SK-N-SH (cell line): ENCODE data around the gene UMOD. TPM values are rescaled to one million over a fixed set of nuclear protein-coding genes. Genes with fewer than 3 reads are reported as not detected.

ENCODE experiments used
- CTCF ChIA-PET: fragments of 300-600, 350-600 bp; formaldehyde crosslinking; extraction: SDS; loops from one replicate; lab custom pipeline; 2021; lab: Yijun Ruan, JAX
- POLR2A ChIA-PET: fragments of 350-600 bp; sonication (Branson Sonifier 250); formaldehyde crosslinking; extraction: SDS; loops from one replicate; lab custom pipeline; 2020; ENCODE audit warnings: antibody characterized with exemption, inconsistent platforms; lab: Yijun Ruan, JAX
- DNase-seq: peaks from one replicate; pipeline ENCODE4 v3.0.0; 2012
- H2AFZ ChIP-seq: fragments of 200-600 bp; sonication (generic); 2 replicates; pipeline ENCODE4 v1.8.1; 2016; ENCODE audit warnings: antibody characterized with exemption, mild to moderate bottlenecking, low read depth
- H3F3A ChIP-seq: fragments of 200-600 bp; sonication (generic); replicated peaks from 2 replicates; pipeline ENCODE3; 2016; ENCODE audit warnings: antibody characterized with exemption, mild to moderate bottlenecking; ENCODE audit not compliant: insufficient read depth
- H3K27ac ChIP-seq, 2 experiments: fragments of 200-500 bp in 1 of 2; fragments of 200-600 bp in 1 of 2; sonication (Bioruptor generic) in 1 of 2; sonication (generic), shearing (Covaris generic) in 1 of 2; 2 replicates each; pipeline versions ENCODE4 v1.5.1 to v1.6.1; 2014 to 2016; ENCODE audit warnings: low read depth in 2 of 2, inconsistent platforms in 1 of 2, low read length in 1 of 2, mild to moderate bottlenecking in 1 of 2, mixed read lengths in 1 of 2
- H3K27me3 ChIP-seq: fragments of 200-600 bp; sonication (generic), shearing (Covaris generic); 2 replicates; pipeline ENCODE4 v1.6.1; 2016; ENCODE audit warnings: mixed run types; ENCODE audit not compliant: insufficient read depth
- H3K36me3 ChIP-seq, 2 experiments: fragments of 200-500 bp in 1 of 2; fragments of 200-600 bp in 1 of 2; sonication (Bioruptor generic) in 1 of 2; sonication (generic) in 1 of 2; replicated peaks in 1 of 2; 2 replicates each; pipeline versions ENCODE3 to v1.5.1; 2014 to 2016; ENCODE audit warnings: low read length in 1 of 2, mild to moderate bottlenecking in 1 of 2; ENCODE audit not compliant: insufficient read depth in 2 of 2, control insufficient read depth in 1 of 2
- H3K4me1 ChIP-seq, 2 experiments: fragments of 200-500 bp in 1 of 2; fragments of 200-600 bp in 1 of 2; sonication (Bioruptor generic) in 1 of 2; sonication (generic), shearing (Covaris generic) in 1 of 2; 2 replicates each; pipeline versions ENCODE4 v1.5.1 to v1.6.1; 2014 to 2016; ENCODE audit warnings: low read depth in 1 of 2, low read length in 1 of 2, mixed run types in 1 of 2; ENCODE audit not compliant: insufficient read depth in 2 of 2, control insufficient read depth in 1 of 2
- H3K4me2 ChIP-seq: fragments of 200-600 bp; sonication (generic), shearing (Covaris generic); 2 replicates; pipeline ENCODE4 v1.6.1; 2017; ENCODE audit warnings: mixed run types
- H3K4me3 ChIP-seq, 2 experiments: fragments of 200-500 bp in 1 of 2; fragments of 200-600 bp in 1 of 2; sonication (Bioruptor generic) in 1 of 2; sonication (generic), shearing (Covaris generic) in 1 of 2; 2 replicates each; pipeline versions ENCODE4 v1.5.1 to v1.8.1; 2014 to 2016; ENCODE audit warnings: low read depth in 2 of 2, inconsistent platforms in 1 of 2, low read length in 1 of 2, mild to moderate bottlenecking in 1 of 2, mixed read lengths in 1 of 2, moderate library complexity in 1 of 2
- H3K79me2 ChIP-seq: fragments of 200-600 bp; sonication (generic); 2 replicates; pipeline ENCODE4 v1.8.1; 2017; ENCODE audit warnings: mild to moderate bottlenecking; ENCODE audit not compliant: insufficient read depth
- H3K9ac ChIP-seq: fragments of 200-600 bp; sonication (generic); 2 replicates; pipeline ENCODE4 v1.6.1; 2017; ENCODE audit warnings: mixed run types
- H3K9me2 ChIP-seq: fragments of 200-600 bp; sonication (generic); 2 replicates; pipeline ENCODE4 v1.6.1; 2017; ENCODE audit warnings: mixed run types
- H3K9me3 ChIP-seq: fragments of 200-600 bp; sonication (generic); 2 replicates; pipeline ENCODE4 v1.6.1; 2017; ENCODE audit warnings: mixed run types, mild to moderate bottlenecking, moderate library complexity
- H4K20me1 ChIP-seq: fragments of 200-600 bp; sonication (generic); 2 replicates; pipeline ENCODE4 v1.6.1; 2017; ENCODE audit warnings: mild to moderate bottlenecking, mixed run types; ENCODE audit not compliant: insufficient read depth
- CHD2 ChIP-seq: fragments of 150-350 bp; IDR thresholded peaks from 2 replicates; pipeline ENCODE4 v1.6.1; 2018; ENCODE audit warnings: low read length; ENCODE audit not compliant: partially characterized antibody
- ELF1 ChIP-seq: IDR thresholded peaks from 2 replicates; pipeline ENCODE4 v1.4.0; 2012
- EZH2phosphoT487 ChIP-seq: fragments of 200-600 bp; sonication (generic); IDR thresholded peaks from 2 replicates; pipeline ENCODE4 v1.6.1; 2017; ENCODE audit warnings: low read depth, mixed run types, mild to moderate bottlenecking, antibody characterized with exemption, moderate library complexity, borderline replicate concordance
- FOSL2 ChIP-seq: IDR thresholded peaks from 2 replicates; pipeline ENCODE4 v1.4.0; 2012; ENCODE audit warnings: low read depth, mild to moderate bottlenecking, moderate library complexity, borderline replicate concordance
- FOXJ3 ChIP-seq: sonication (generic); formaldehyde crosslinking; IDR thresholded peaks from 2 replicates; pipeline ENCODE4 v1.5.1; 2020; ENCODE audit warnings: mild to moderate bottlenecking, missing genetic modification reagents
- FOXM1 ChIP-seq: IDR thresholded peaks from 2 replicates; pipeline ENCODE4 v1.4.0; 2012; ENCODE audit warnings: low read depth, mild to moderate bottlenecking
- GATA2 ChIP-seq: sonication (generic); formaldehyde crosslinking; IDR thresholded peaks from 2 replicates; pipeline ENCODE4 v1.5.0; 2020; ENCODE audit warnings: mild to moderate bottlenecking, missing genetic modification reagents
- IRF3 ChIP-seq: fragments of 150-350 bp; IDR thresholded peaks from 2 replicates; pipeline ENCODE4 v1.6.1; 2016; ENCODE audit warnings: mild to moderate bottlenecking, low read depth, low read length
- JUND ChIP-seq: IDR thresholded peaks from 2 replicates; pipeline ENCODE4 v1.4.0; 2012
- MAX ChIP-seq: IDR thresholded peaks from 2 replicates; pipeline ENCODE4 v1.4.0; 2012; ENCODE audit warnings: low read depth
- MXI1 ChIP-seq: IDR thresholded peaks from 2 replicates; pipeline ENCODE4 v1.6.1; 2012; ENCODE audit warnings: mild to moderate bottlenecking, low read depth, low read length, improper control_type of control experiment
- NFIC ChIP-seq: IDR thresholded peaks from 2 replicates; pipeline ENCODE4 v1.4.0; 2012; ENCODE audit warnings: borderline replicate concordance
- POLR2AphosphoS5 ChIP-seq: IDR thresholded peaks from 2 replicates; pipeline ENCODE4 v1.6.1; 2012; ENCODE audit warnings: low read depth, low read length
- RAD21 ChIP-seq: IDR thresholded peaks from 2 replicates; pipeline ENCODE4 v1.6.1; 2012; ENCODE audit warnings: mild to moderate bottlenecking, low read length
- RCOR1 ChIP-seq: fragments of 150-350 bp; IDR thresholded peaks from 2 replicates; pipeline ENCODE4 v1.6.1; 2017; ENCODE audit warnings: antibody characterized with exemption, low read length
- RFX5 ChIP-seq: IDR thresholded peaks from 2 replicates; pipeline ENCODE4 v1.6.1; 2012; ENCODE audit warnings: mild to moderate bottlenecking, improper control_type of control experiment, low read length
- SIN3A ChIP-seq: IDR thresholded peaks from 2 replicates; pipeline ENCODE4 v1.6.1; 2012; ENCODE audit warnings: low read depth, mild to moderate bottlenecking, low read length, moderate library complexity, borderline replicate concordance
- SMC3 ChIP-seq: IDR thresholded peaks from 2 replicates; pipeline ENCODE4 v1.6.1; 2012; ENCODE audit warnings: low read depth, low read length, improper control_type of control experiment
- TAF1 ChIP-seq: IDR thresholded peaks from 2 replicates; pipeline ENCODE4 v1.6.1; 2012; ENCODE audit warnings: low read depth, mild to moderate bottlenecking, low read length, moderate library complexity, borderline replicate concordance
- TCF12 ChIP-seq: IDR thresholded peaks from 2 replicates; pipeline ENCODE4 v1.4.0; 2012
- TEAD4 ChIP-seq: IDR thresholded peaks from 2 replicates; pipeline ENCODE4 v1.4.0; 2012; ENCODE audit warnings: mild to moderate bottlenecking, borderline replicate concordance; ENCODE audit not compliant: insufficient read depth
- WGBS: methylation state at CpG from one replicate; pipeline ENCODE4 v1.1.6; 2017; ENCODE audit warnings: low lambda C conversion rate; 5-methylcytosine and 5-hydroxymethylcytosine counted together
- polyA plus RNA-seq, 3 experiments: library from polyadenylated mRNA; depleted of rRNA; stranded (reverse); fragments of >200 nt; gene quantifications; 2 replicates each; pipeline ENCODE4 v1.2.3, GENCODE V29; 2012
- TF ChIP-seq, protein P1 (sequence below): fragments of 150-350 bp; IDR thresholded peaks from 2 replicates; pipeline ENCODE4 v1.6.1; 2017; ENCODE audit warnings: antibody characterized with exemption, low read length, low read depth, borderline replicate concordance
- TF ChIP-seq, protein P2 (sequence below): IDR thresholded peaks from 2 replicates; pipeline ENCODE4; 2012
- TF ChIP-seq, protein P3 (sequence below): IDR thresholded peaks from 2 replicates; pipeline ENCODE4 v1.6.1; 2012; ENCODE audit warnings: mild to moderate bottlenecking, low read depth, low read length, moderate library complexity

Gene UMOD
- polyA plus RNA-seq, 1 of the 3 experiments (the other 2 are of a cell fraction): not detected

DNA sequence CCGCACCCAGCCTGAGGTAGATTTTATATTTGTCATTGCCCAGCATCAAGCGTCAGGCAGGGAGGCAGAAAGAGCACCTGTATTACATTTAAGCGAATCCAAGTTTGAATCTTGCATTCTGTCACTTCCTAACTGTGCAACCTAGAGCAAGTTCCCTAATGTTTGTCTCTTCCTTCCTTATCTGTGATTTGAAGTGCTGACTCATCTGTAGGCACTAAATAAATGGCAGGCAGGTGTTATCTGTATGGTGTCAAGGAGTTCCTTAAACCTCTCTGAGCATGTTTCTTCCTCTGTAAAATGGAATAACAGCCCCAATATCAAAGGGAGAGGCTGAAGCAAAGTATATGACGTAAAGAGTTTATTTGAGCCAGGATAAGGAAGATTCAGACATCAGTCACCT is 49.5 kb downstream of the UMOD start (continued):
- TF ChIP-seq, protein P1, sequence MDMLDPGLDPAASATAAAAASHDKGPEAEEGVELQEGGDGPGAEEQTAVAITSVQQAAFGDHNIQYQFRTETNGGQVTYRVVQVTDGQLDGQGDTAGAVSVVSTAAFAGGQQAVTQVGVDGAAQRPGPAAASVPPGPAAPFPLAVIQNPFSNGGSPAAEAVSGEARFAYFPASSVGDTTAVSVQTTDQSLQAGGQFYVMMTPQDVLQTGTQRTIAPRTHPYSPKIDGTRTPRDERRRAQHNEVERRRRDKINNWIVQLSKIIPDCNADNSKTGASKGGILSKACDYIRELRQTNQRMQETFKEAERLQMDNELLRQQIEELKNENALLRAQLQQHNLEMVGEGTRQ: no peak
- TF ChIP-seq TAF1 (no peak), JUND (no peak), RAD21 (no peak), EZH2phosphoT487 (no peak), RFX5 (no peak), MXI1 (no peak), POLR2AphosphoS5 (no peak), FOXM1 (no peak)

GRCh38 chr16:20302389-20302788 is 50.1 kb downstream of the UMOD start:
- no peak for TF ChIP-seq MXI1
- TF ChIP-seq, protein P2, sequence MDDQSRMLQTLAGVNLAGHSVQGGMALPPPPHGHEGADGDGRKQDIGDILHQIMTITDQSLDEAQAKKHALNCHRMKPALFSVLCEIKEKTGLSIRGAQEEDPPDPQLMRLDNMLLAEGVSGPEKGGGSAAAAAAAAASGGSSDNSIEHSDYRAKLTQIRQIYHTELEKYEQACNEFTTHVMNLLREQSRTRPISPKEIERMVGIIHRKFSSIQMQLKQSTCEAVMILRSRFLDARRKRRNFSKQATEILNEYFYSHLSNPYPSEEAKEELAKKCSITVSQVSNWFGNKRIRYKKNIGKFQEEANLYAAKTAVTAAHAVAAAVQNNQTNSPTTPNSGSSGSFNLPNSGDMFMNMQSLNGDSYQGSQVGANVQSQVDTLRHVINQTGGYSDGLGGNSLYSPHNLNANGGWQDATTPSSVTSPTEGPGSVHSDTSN: no peak
- no peak for TF ChIP-seq GATA2 (CRISPR knock-in tag)
- TF ChIP-seq MAX: no peak
- no peak for TF ChIP-seq ELF1
- TF ChIP-seq, protein P3, sequence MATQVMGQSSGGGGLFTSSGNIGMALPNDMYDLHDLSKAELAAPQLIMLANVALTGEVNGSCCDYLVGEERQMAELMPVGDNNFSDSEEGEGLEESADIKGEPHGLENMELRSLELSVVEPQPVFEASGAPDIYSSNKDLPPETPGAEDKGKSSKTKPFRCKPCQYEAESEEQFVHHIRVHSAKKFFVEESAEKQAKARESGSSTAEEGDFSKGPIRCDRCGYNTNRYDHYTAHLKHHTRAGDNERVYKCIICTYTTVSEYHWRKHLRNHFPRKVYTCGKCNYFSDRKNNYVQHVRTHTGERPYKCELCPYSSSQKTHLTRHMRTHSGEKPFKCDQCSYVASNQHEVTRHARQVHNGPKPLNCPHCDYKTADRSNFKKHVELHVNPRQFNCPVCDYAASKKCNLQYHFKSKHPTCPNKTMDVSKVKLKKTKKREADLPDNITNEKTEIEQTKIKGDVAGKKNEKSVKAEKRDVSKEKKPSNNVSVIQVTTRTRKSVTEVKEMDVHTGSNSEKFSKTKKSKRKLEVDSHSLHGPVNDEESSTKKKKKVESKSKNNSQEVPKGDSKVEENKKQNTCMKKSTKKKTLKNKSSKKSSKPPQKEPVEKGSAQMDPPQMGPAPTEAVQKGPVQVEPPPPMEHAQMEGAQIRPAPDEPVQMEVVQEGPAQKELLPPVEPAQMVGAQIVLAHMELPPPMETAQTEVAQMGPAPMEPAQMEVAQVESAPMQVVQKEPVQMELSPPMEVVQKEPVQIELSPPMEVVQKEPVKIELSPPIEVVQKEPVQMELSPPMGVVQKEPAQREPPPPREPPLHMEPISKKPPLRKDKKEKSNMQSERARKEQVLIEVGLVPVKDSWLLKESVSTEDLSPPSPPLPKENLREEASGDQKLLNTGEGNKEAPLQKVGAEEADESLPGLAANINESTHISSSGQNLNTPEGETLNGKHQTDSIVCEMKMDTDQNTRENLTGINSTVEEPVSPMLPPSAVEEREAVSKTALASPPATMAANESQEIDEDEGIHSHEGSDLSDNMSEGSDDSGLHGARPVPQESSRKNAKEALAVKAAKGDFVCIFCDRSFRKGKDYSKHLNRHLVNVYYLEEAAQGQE: no peak
- no peak for TF ChIP-seq FOXJ3 (CRISPR knock-in tag)
- TF ChIP-seq RCOR1: no peak
- TF ChIP-seq NFIC: no peak
- TF ChIP-seq SIN3A: no peak
- TF ChIP-seq TCF12: no peak
- no peak for TF ChIP-seq FOSL2
- TF ChIP-seq EZH2phosphoT487: no peak
- TF ChIP-seq SMC3: no peak
- no peak for TF ChIP-seq CHD2
- TF ChIP-seq TEAD4: no peak
- no peak for TF ChIP-seq IRF3
- TF ChIP-seq, all 33 proteins: peak for 0
- CTCF ChIA-PET: interaction anchor here (1.4 to 15.8 kb wide), 4 partner anchors 12 to 397 kb away, joined by 3 to 473 read pairs (median 54); no protein-coding TSS in a partner anchor
- Histone ChIP-seq H3K9ac (no peak overlapping the region), H3K27me3 (no peaks in the 10 kb centered on the region), H3K4me3 (no peak overlapping the region), H2AFZ (no peak overlapping the region), H3F3A (no peaks in the 10 kb centered on the region), H3K4me2 (no peak overlapping the region), H4K20me1 (no peaks in the 10 kb centered on the region), H3K9me3 (no peaks in the 10 kb centered on the region), H3K79me2 (no peaks in the 10 kb centered on the region), H3K36me3 (no peaks in the 10 kb centered on the region), H3K9me2 (no peaks in the 10 kb centered on the region), H3K27ac (no peak overlapping the region), H3K4me1 (no peaks in the 10 kb centered on the region; a peak in 1 of 4 replicates)
- WGBS: 53% methylated on average over 5 of the region's 5 CpGs
- DNase-seq: no peak
- POLR2A ChIA-PET: no interaction called here
